ENCODE data around the gene TNRC6C. TPM values are rescaled to one million over a fixed set of nuclear protein-coding genes. Genes with fewer than 3 reads are reported as not detected.
A peak's percentile ranks its signal among the peaks of the same experiment; 100 is the strongest.

TNRC6C gene
- total and polyA plus RNA-seq, 2 of the 13 experiments (the other 11 are each of a cell fraction or from before 2014, with no cell fraction given), result 0.66 to 4.9 TPM

- TF ChIP-seq CEBPZ (IDR thresholded peaks at IDR 0.05; ENCODE audit: low read length), result no peak
- TF ChIP-seq SPEN (CRISPR knock-in tag; IDR thresholded peaks at IDR 0.05; ENCODE audit: low read depth), result peak; percentile 61; the same call in 1 of the 2 replicates
- no peak for TF ChIP-seq EZH2 (conservative IDR thresholded peaks at IDR 0.05; ENCODE audit: low read depth, low read length)
- TF ChIP-seq ZNF687 (CRISPR knock-in tag; IDR thresholded peaks at IDR 0.05), result peak; percentile 74
- TF ChIP-seq MAX (IDR thresholded peaks at IDR 0.05), result peak; percentile 48
- no peak for TF ChIP-seq ZFP62 (CRISPR knock-in tag; IDR thresholded peaks at IDR 0.05)
- no peak for TF ChIP-seq HOMEZ (CRISPR knock-in tag; IDR thresholded peaks at IDR 0.05; ENCODE audit: low read depth)
- TF ChIP-seq CBFB (CRISPR knock-in tag; IDR thresholded peaks at IDR 0.05), result no peak
- 0 out of 2 replicates have a peak, but pooled peaks have one; percentile 12 for TF ChIP-seq ZNF704 (CRISPR knock-in tag; IDR thresholded peaks at IDR 0.05; ENCODE audit: borderline replicate concordance)
- TF ChIP-seq HNRNPL (IDR thresholded peaks at IDR 0.05; ENCODE audit: low read depth, low read length), result no peak
- no peak for TF ChIP-seq ZNF513 (CRISPR knock-in tag; conservative IDR thresholded peaks at IDR 0.05)
- TF ChIP-seq HNF4A (CRISPR knock-in tag; IDR thresholded peaks at IDR 0.05), result no peak
- no peak for TF ChIP-seq ZZZ3 (CRISPR knock-in tag; IDR thresholded peaks at IDR 0.05; ENCODE audit: borderline replicate concordance)
- TF ChIP-seq FOXO4 (CRISPR knock-in tag; conservative IDR thresholded peaks at IDR 0.05), result no peak
Observed at GRCh38 chr17:78140169-78141051, 181.9 kb downstream of the TNRC6C start (continued).
